ENCODE results near the gene CAMK4.

CAMK4 gene

DNA sequence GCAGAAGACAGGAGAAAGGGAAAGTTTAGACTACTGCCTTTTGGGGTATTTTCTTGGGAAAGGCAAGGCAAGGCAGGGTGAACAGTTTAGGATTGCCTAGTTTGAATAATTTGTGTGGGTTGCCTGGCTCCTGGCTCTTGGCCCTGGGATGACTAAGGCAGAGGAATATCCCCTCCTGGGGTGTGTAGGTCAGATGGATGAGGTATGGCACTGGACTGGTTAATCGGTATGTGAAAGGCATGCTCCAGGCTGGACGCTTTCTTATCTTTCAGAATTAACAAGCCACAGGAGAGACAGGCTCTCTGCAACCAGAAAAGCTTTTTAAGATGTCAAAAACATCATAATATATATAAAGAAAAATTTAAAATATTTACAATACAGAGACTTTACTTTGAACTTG is 229.6 kb downstream of the CAMK4 start (continued):
- TF ChIP-seq ZNF501 (tag by site-specific recombination; IDR thresholded peaks at IDR 0.05): 0 out of 2 replicates have a peak, but pooled peaks have one; percentile 7
- TF ChIP-seq IKZF3 (tag by site-specific recombination; IDR thresholded peaks at IDR 0.05): no peak
- TF ChIP-seq, protein P1, sequence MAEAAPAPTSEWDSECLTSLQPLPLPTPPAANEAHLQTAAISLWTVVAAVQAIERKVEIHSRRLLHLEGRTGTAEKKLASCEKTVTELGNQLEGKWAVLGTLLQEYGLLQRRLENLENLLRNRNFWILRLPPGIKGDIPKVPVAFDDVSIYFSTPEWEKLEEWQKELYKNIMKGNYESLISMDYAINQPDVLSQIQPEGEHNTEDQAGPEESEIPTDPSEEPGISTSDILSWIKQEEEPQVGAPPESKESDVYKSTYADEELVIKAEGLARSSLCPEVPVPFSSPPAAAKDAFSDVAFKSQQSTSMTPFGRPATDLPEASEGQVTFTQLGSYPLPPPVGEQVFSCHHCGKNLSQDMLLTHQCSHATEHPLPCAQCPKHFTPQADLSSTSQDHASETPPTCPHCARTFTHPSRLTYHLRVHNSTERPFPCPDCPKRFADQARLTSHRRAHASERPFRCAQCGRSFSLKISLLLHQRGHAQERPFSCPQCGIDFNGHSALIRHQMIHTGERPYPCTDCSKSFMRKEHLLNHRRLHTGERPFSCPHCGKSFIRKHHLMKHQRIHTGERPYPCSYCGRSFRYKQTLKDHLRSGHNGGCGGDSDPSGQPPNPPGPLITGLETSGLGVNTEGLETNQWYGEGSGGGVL (tag by site-specific recombination; IDR thresholded peaks at IDR 0.05): no peak
- no peak for TF ChIP-seq ZNF473 (tag by site-specific recombination; IDR thresholded peaks at IDR 0.05)

DNA sequence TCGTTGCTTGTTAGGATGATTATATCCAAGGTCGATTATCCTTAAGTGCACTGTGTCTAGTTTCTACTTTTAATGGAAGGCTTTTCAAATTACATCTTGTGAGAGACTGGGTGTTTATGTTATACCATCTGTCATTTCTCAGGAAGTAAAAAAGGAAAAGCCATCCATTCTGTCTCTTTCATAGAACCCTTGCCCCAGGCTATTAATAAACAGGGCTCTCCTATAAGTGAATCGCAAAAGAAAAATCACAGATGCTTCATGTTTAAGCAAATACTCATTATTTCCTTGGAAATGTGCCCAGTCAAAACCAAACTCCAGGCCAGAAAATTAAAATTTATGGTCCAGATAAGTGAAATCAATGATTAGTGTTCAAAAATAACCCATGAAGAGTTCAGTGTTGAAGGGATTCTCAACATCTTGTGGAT is 230.0 kb downstream of the CAMK4 start:
- H3K4me3 ChIP-seq (ENCODE audit: low read depth, low read length): no peak overlapping the region
- no peaks in the 10 kb centered on the region for H3K9me3 ChIP-seq (ENCODE audit: control insufficient read depth, insufficient read depth, low read depth, low read length)
- ChIA-PET POLR2A (interaction anchor here (0.6 to 1.1 kb wide), 2 partner anchors 57 to 656 kb away, joined by 3 read pairs; no protein-coding TSS in a partner anchor), CTCF (interaction anchor here (0.7 kb wide), 1 partner anchor 688 kb away, joined by 3 read pairs; no protein-coding TSS in a partner anchor)
- H3K36me3 ChIP-seq (ENCODE audit: control insufficient read depth in 2 of 2, insufficient read depth in 1 of 2, low read length in 2 of 2): no peaks in the 10 kb centered on the region
- peaks cover 21% of the 10 kb centered on the region for H3K4me1 ChIP-seq (ENCODE audit: control insufficient read depth, insufficient read depth, low read length)
- peak overlapping the region; percentile 95; the same call in 1 of the 2 replicates for H3K27ac ChIP-seq (ENCODE audit: extremely low read depth, low read depth, low read length)
- TF ChIP-seq ZNF600 (tag by site-specific recombination; IDR thresholded peaks at IDR 0.05) (no peak), MZF1 (tag by site-specific recombination; IDR thresholded peaks at IDR 0.05; ENCODE audit: borderline replicate concordance) (peak; percentile 47; the same call in 1 of the 2 replicates), ZNF549 (tag by site-specific recombination; IDR thresholded peaks at IDR 0.05) (0 out of 2 replicates have a peak, but pooled peaks have one; percentile 24), ZNF624 (tag by site-specific recombination; IDR thresholded peaks at IDR 0.05) (no peak), GFI1B (tag by site-specific recombination; IDR thresholded peaks at IDR 0.05) (peak; percentile 85), MYNN (tag by site-specific recombination; IDR thresholded peaks at IDR 0.05; ENCODE audit: borderline replicate concordance) (no peak), FEZF1 (tag by site-specific recombination; IDR thresholded peaks at IDR 0.05) (peak; percentile 91), ZNF133 (tag by site-specific recombination; IDR thresholded peaks at IDR 0.05) (no peak), ZNF610 (tag by site-specific recombination; IDR thresholded peaks at IDR 0.05; ENCODE audit: borderline replicate concordance) (no peak), GLIS2 (tag by site-specific recombination; IDR thresholded peaks at IDR 0.05) (no peak), RBAK (tag by site-specific recombination; IDR thresholded peaks at IDR 0.05) (no peak), ZNF623 (tag by site-specific recombination; IDR thresholded peaks at IDR 0.05) (no peak), ZNF16 (tag by site-specific recombination; IDR thresholded peaks at IDR 0.05; ENCODE audit: low read depth) (no peak), ZNF558 (tag by site-specific recombination; IDR thresholded peaks at IDR 0.05) (peak; percentile 53; the same call in 1 of the 2 replicates), SP3 (tag by site-specific recombination; IDR thresholded peaks at IDR 0.05) (0 out of 2 replicates have a peak, but pooled peaks have one; percentile 30), WT1 (tag by site-specific recombination; IDR thresholded peaks at IDR 0.05) (peak; percentile 77), ZNF174 (tag by site-specific recombination; IDR thresholded peaks at IDR 0.05) (no peak), ZNF629 (tag by site-specific recombination; IDR thresholded peaks at IDR 0.05) (0 out of 2 replicates have a peak, but pooled peaks have one; percentile 37), ZBTB17 (tag by site-specific recombination; IDR thresholded peaks at IDR 0.05) (peak; percentile 75), ZNF311 (tag by site-specific recombination; IDR thresholded peaks at IDR 0.05; ENCODE audit: borderline replicate concordance) (no peak), ZNF184 (tag by site-specific recombination; IDR thresholded peaks at IDR 0.05) (no peak), ZNF394 (tag by site-specific recombination; IDR thresholded peaks at IDR 0.05; ENCODE audit: borderline replicate concordance) (peak; percentile 65; the same call in 1 of the 2 replicates)
- TF ChIP-seq, protein P2, sequence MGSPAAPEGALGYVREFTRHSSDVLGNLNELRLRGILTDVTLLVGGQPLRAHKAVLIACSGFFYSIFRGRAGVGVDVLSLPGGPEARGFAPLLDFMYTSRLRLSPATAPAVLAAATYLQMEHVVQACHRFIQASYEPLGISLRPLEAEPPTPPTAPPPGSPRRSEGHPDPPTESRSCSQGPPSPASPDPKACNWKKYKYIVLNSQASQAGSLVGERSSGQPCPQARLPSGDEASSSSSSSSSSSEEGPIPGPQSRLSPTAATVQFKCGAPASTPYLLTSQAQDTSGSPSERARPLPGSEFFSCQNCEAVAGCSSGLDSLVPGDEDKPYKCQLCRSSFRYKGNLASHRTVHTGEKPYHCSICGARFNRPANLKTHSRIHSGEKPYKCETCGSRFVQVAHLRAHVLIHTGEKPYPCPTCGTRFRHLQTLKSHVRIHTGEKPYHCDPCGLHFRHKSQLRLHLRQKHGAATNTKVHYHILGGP (tag by site-specific recombination; IDR thresholded peaks at IDR 0.05): peak; percentile 64
- TF ChIP-seq, protein P3, sequence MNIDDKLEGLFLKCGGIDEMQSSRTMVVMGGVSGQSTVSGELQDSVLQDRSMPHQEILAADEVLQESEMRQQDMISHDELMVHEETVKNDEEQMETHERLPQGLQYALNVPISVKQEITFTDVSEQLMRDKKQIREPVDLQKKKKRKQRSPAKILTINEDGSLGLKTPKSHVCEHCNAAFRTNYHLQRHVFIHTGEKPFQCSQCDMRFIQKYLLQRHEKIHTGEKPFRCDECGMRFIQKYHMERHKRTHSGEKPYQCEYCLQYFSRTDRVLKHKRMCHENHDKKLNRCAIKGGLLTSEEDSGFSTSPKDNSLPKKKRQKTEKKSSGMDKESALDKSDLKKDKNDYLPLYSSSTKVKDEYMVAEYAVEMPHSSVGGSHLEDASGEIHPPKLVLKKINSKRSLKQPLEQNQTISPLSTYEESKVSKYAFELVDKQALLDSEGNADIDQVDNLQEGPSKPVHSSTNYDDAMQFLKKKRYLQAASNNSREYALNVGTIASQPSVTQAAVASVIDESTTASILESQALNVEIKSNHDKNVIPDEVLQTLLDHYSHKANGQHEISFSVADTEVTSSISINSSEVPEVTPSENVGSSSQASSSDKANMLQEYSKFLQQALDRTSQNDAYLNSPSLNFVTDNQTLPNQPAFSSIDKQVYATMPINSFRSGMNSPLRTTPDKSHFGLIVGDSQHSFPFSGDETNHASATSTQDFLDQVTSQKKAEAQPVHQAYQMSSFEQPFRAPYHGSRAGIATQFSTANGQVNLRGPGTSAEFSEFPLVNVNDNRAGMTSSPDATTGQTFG (tag by site-specific recombination; IDR thresholded peaks at IDR 0.05; ENCODE audit: borderline replicate concordance): no peak
- TF ChIP-seq, protein P4, sequence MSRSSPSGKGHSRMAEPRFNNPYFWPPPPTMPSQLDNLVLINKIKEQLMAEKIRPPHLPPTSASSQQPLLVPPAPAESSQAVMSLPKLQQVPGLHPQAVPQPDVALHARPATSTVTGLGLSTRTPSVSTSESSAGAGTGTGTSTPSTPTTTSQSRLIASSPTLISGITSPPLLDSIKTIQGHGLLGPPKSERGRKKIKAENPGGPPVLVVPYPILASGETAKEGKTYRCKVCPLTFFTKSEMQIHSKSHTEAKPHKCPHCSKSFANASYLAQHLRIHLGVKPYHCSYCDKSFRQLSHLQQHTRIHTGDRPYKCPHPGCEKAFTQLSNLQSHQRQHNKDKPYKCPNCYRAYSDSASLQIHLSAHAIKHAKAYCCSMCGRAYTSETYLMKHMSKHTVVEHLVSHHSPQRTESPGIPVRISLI (tag by site-specific recombination; IDR thresholded peaks at IDR 0.05): peak; percentile 69
- TF ChIP-seq, protein P5, sequence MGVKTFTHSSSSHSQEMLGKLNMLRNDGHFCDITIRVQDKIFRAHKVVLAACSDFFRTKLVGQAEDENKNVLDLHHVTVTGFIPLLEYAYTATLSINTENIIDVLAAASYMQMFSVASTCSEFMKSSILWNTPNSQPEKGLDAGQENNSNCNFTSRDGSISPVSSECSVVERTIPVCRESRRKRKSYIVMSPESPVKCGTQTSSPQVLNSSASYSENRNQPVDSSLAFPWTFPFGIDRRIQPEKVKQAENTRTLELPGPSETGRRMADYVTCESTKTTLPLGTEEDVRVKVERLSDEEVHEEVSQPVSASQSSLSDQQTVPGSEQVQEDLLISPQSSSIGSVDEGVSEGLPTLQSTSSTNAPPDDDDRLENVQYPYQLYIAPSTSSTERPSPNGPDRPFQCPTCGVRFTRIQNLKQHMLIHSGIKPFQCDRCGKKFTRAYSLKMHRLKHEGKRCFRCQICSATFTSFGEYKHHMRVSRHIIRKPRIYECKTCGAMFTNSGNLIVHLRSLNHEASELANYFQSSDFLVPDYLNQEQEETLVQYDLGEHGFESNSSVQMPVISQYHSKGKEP (tag by site-specific recombination; IDR thresholded peaks at IDR 0.05): peak; percentile 76

All from HEK293 (cell line).